PC-9 (cell line): ENCODE results near the gene FERMT1.

Source experiments
- CTCF ChIP-seq: fragments of 200-600 bp; sonication (generic); conservative IDR thresholded peaks from 2 replicates; pipeline ENCODE4 v1.6.1; 2017; ENCODE audit warnings: mixed run types, antibody characterized with exemption, mild to moderate bottlenecking, moderate library complexity
- EZH2 ChIP-seq: fragments of 200-600 bp; sonication (generic); IDR thresholded peaks from 2 replicates; pipeline ENCODE4 v1.8.0; 2017; ENCODE audit warnings: antibody characterized with exemption, low read depth

- TF ChIP-seq CTCF (no peak), EZH2 (no peak)
Measured at GRCh38 chr20:6164421-6165341, 41.9 kb upstream of the FERMT1 start.
